ENCODE data around the gene SCAPER.

The SCAPER gene

DNA sequence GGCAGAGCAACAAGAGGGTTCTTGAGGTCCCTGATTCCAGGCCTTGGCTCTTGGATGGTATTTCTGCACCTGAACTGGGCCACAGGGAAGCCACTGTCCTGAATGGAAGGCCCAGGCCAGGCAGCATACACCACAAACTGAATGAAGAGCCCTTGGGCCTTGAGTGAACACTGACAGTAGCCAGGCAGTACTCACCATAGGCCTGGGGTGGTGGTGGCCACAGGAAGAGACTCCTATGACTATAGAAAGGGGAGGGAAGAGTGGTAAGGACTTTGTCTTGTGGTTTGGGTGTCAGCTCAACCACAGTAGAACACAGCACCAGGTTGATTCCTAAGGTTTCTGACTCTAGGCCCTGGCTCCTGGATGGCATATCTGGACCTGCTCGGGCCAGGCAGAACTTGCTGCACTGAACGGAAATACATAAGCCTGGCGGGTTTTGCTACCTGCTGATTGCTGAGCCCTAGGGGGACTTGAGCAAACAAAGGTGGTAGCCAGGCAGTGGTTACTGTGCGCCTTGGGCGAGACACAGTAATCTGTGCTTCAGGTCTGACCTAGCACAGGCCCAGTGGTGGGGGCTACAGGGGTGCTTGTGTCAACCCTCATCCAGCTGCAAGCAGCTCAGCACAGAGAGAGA lies 327.1 kb downstream of the SCAPER start:
- no peaks in the 10 kb centered on the region for H3K36me3 ChIP-seq (ENCODE audit: control insufficient read depth, insufficient read depth, low read length)
- 82 to 93% methylated on average over 5 of the region's 5 CpGs for WGBS, 2 experiments (ENCODE audit: insufficient coverage in 2 of 2)
- peaks cover 11% of the 10 kb centered on the region for H3K9me3 ChIP-seq (ENCODE audit: control insufficient read depth, low read length)
- no peaks in the 10 kb centered on the region for H3K4me1 ChIP-seq (ENCODE audit: control insufficient read depth, insufficient read depth, low read length, poor library complexity, severe bottlenecking)
- H3K27ac ChIP-seq (ENCODE audit: low read depth, low read length, severe bottlenecking) = no peak overlapping the region
- H3K4me3 ChIP-seq (ENCODE audit: extremely low read depth, insufficient read depth, low read length, poor library complexity, severe bottlenecking) = no peak overlapping the region

DNA sequence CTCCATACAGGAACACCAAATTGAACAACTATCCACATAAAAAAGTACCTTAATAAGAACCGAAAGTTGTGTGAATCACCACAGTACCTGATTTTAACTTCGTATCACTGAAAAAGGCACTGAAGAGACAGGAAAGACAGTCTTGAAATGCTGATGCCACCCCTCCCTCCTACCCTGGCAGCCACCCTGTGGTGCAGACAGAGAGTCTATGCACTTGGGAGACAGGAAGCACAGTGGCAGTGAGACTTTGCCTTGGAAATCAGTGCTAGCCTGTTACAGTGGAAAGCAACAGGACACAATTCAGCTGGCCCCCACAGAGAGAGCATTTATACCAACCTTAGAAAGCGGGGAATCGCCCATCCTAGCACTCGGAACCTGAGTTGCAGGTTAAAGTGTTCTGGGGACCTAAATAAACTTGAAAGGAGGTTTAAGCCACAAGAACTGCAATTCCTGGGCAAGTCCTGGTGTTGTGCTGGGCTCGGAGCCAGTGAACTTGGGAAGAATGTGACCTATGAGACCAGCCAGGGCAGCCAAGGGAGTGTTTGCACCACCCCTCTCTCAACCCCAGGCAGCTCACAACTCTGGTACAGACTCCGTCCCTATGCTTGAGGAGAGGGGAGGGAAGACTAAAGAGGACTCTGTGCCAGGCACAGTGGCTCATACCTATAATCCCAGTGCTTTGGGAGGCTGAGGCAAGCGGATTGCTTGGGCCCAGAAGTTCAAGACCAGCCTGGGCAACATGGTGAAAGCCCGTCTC lies 328.4 kb downstream of the SCAPER start:
- Histone ChIP-seq H3K36me3 (ENCODE audit: control insufficient read depth, insufficient read depth, low read length) (no peaks in the 10 kb centered on the region), H3K9me3 (ENCODE audit: control insufficient read depth, low read length) (peaks cover 2% of the 10 kb centered on the region), H3K4me3 (ENCODE audit: extremely low read depth, insufficient read depth, low read length, poor library complexity, severe bottlenecking) (no peak overlapping the region), H3K27ac (ENCODE audit: low read depth, low read length, severe bottlenecking) (no peak overlapping the region), H3K4me1 (ENCODE audit: control insufficient read depth, insufficient read depth, low read length, poor library complexity, severe bottlenecking) (no peaks in the 10 kb centered on the region)
- 84 to 88% methylated on average over 4 to 7 of the region's 9 CpGs for WGBS, 2 experiments (ENCODE audit: insufficient coverage in 2 of 2)

- Histone ChIP-seq H3K9me3 (ENCODE audit: control insufficient read depth, low read length) (no peaks in the 10 kb centered on the region), H3K36me3 (ENCODE audit: control insufficient read depth, insufficient read depth, low read length) (no peaks in the 10 kb centered on the region), H3K4me3 (ENCODE audit: extremely low read depth, insufficient read depth, low read length, poor library complexity, severe bottlenecking) (no peak overlapping the region), H3K4me1 (ENCODE audit: control insufficient read depth, insufficient read depth, low read length, poor library complexity, severe bottlenecking) (no peaks in the 10 kb centered on the region), H3K27ac (ENCODE audit: low read depth, low read length, severe bottlenecking) (no peak overlapping the region)
- WGBS, 2 experiments (ENCODE audit: insufficient coverage in 2 of 2) = no CpG with 5 or more reads among the region's 2 CpGs
These were observed 329.5 kb downstream of the SCAPER start for GRCh38 chr15:76575679-76576078.

- no peaks in the 10 kb centered on the region for H3K4me1 ChIP-seq (ENCODE audit: control insufficient read depth, insufficient read depth, low read length, poor library complexity, severe bottlenecking)
- WGBS, 2 experiments (ENCODE audit: insufficient coverage in 2 of 2) = 69 to 70% methylated on average over 1 of the region's 1 CpG
- H3K27ac ChIP-seq (ENCODE audit: low read depth, low read length, severe bottlenecking) = no peak overlapping the region
- no peak overlapping the region for H3K4me3 ChIP-seq (ENCODE audit: extremely low read depth, insufficient read depth, low read length, poor library complexity, severe bottlenecking)
- H3K9me3 ChIP-seq (ENCODE audit: control insufficient read depth, low read length) = no peaks in the 10 kb centered on the region
- no peaks in the 10 kb centered on the region for H3K36me3 ChIP-seq (ENCODE audit: control insufficient read depth, insufficient read depth, low read length)
These were observed 329.9 kb downstream of the SCAPER start for GRCh38 chr15:76575274-76575673.

DNA sequence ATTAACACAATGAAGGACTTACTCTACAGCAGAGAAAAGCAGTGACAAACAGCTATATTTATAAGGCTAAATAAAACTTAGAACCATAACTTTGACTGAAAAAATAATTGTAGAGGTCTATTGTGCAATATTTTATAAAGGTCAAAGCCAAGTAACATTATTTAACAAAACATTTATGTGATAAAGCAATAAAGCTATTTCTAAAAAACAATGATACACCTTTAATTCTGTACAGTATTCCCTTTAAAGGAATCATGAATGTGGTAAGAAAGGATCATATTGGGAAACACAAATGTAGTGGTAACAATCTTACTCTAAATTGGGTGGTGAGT lies 332.2 kb downstream of the SCAPER start:
- Histone ChIP-seq H3K27ac (ENCODE audit: low read depth, low read length, severe bottlenecking) (no peak overlapping the region), H3K4me1 (ENCODE audit: control insufficient read depth, insufficient read depth, low read length, poor library complexity, severe bottlenecking) (no peaks in the 10 kb centered on the region), H3K4me3 (ENCODE audit: extremely low read depth, insufficient read depth, low read length, poor library complexity, severe bottlenecking) (no peak overlapping the region), H3K9me3 (ENCODE audit: control insufficient read depth, low read length) (no peaks in the 10 kb centered on the region), H3K36me3 (ENCODE audit: control insufficient read depth, insufficient read depth, low read length) (no peaks in the 10 kb centered on the region)

DNA sequence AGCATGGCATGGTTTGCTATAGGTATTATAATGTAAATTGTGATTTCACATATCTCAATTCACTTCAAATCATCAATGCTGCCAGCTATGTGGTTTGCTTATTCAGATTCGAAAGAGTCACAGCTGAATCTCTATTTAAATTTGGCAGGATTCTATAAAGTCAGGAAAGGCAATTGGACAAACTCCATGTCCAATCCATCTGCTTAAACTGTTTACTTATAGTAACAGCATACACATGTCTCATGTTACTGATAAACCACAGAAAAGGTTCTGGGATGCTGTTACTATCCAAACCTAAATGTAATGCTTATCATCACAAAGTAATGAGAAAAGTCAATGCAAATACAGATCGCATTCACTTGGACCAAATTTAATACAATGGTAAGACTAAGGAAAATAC lies 338.9 kb downstream of the SCAPER start:
- Histone ChIP-seq H3K9me3 (ENCODE audit: control insufficient read depth, low read length) (no peaks in the 10 kb centered on the region), H3K36me3 (ENCODE audit: control insufficient read depth, insufficient read depth, low read length) (no peaks in the 10 kb centered on the region), H3K27ac (ENCODE audit: low read depth, low read length, severe bottlenecking) (no peak overlapping the region), H3K4me3 (ENCODE audit: extremely low read depth, insufficient read depth, low read length, poor library complexity, severe bottlenecking) (no peak overlapping the region), H3K4me1 (ENCODE audit: control insufficient read depth, insufficient read depth, low read length, poor library complexity, severe bottlenecking) (no peaks in the 10 kb centered on the region)
- WGBS, 2 experiments (ENCODE audit: insufficient coverage in 2 of 2) = 100% methylated on average over 1 of the region's 2 CpGs; no CpG with 5 or more reads in 1 of the 2 experiments

GRCh38 chr15:76565366-76565765 lies 339.8 kb downstream of the SCAPER start:
- Histone ChIP-seq H3K9me3 (ENCODE audit: control insufficient read depth, low read length) (no peaks in the 10 kb centered on the region), H3K36me3 (ENCODE audit: control insufficient read depth, insufficient read depth, low read length) (no peaks in the 10 kb centered on the region), H3K4me1 (ENCODE audit: control insufficient read depth, insufficient read depth, low read length, poor library complexity, severe bottlenecking) (no peaks in the 10 kb centered on the region), H3K27ac (ENCODE audit: low read depth, low read length, severe bottlenecking) (no peak overlapping the region), H3K4me3 (ENCODE audit: extremely low read depth, insufficient read depth, low read length, poor library complexity, severe bottlenecking) (no peak overlapping the region)
- no CpG with 5 or more reads among the region's 1 CpG for WGBS, 2 experiments (ENCODE audit: insufficient coverage in 2 of 2)

- Histone ChIP-seq H3K36me3 (ENCODE audit: control insufficient read depth, insufficient read depth, low read length) (no peaks in the 10 kb centered on the region), H3K4me3 (ENCODE audit: extremely low read depth, insufficient read depth, low read length, poor library complexity, severe bottlenecking) (no peak overlapping the region), H3K4me1 (ENCODE audit: control insufficient read depth, insufficient read depth, low read length, poor library complexity, severe bottlenecking) (no peaks in the 10 kb centered on the region), H3K27ac (ENCODE audit: low read depth, low read length, severe bottlenecking) (no peak overlapping the region), H3K9me3 (ENCODE audit: control insufficient read depth, low read length) (no peaks in the 10 kb centered on the region)
- no CpG with 5 or more reads among the region's 1 CpG for WGBS, 2 experiments (ENCODE audit: insufficient coverage in 2 of 2)
These were observed 349.9 kb downstream of the SCAPER start for GRCh38 chr15:76555247-76555646.

GRCh38 chr15:76553564-76553963 lies 351.6 kb downstream of the SCAPER start:
- WGBS, 2 experiments (ENCODE audit: insufficient coverage in 2 of 2) = 50 to 73% methylated on average over 1 to 2 of the region's 2 CpGs
- H3K9me3 ChIP-seq (ENCODE audit: control insufficient read depth, low read length) = no peaks in the 10 kb centered on the region

DNA sequence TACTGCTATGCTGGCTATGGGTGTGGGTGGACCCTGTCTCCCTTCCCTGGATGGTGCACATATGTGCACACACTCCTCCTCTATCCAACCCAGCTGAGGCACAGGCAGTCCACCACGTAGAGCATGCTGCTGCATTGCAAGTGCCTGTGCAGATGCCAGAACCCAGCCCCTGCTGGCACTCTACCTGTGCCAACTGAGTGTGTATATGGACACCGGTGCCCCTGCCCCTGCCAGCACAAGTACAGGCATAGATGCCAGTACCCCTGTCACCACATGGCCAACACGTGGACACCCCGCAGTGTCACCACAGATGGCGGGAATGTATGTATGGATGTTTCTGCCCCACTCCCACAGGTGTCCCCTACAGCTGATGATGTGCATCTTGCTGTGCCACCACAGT lies 352.0 kb downstream of the SCAPER start:
- WGBS, 2 experiments (ENCODE audit: insufficient coverage in 2 of 2) = 86 to 91% methylated on average over 5 of the region's 5 CpGs
- Histone ChIP-seq H3K27ac (ENCODE audit: low read depth, low read length, severe bottlenecking) (no peak overlapping the region), H3K36me3 (ENCODE audit: control insufficient read depth, insufficient read depth, low read length) (no peaks in the 10 kb centered on the region)

More at GRCh38 chr15:76553564-76553963, 351.6 kb downstream of the SCAPER start:
- Histone ChIP-seq H3K27ac (ENCODE audit: low read depth, low read length, severe bottlenecking) (no peak overlapping the region), H3K4me3 (ENCODE audit: extremely low read depth, insufficient read depth, low read length, poor library complexity, severe bottlenecking) (no peak overlapping the region), H3K36me3 (ENCODE audit: control insufficient read depth, insufficient read depth, low read length) (no peaks in the 10 kb centered on the region), H3K4me1 (ENCODE audit: control insufficient read depth, insufficient read depth, low read length, poor library complexity, severe bottlenecking) (no peaks in the 10 kb centered on the region)

DNA sequence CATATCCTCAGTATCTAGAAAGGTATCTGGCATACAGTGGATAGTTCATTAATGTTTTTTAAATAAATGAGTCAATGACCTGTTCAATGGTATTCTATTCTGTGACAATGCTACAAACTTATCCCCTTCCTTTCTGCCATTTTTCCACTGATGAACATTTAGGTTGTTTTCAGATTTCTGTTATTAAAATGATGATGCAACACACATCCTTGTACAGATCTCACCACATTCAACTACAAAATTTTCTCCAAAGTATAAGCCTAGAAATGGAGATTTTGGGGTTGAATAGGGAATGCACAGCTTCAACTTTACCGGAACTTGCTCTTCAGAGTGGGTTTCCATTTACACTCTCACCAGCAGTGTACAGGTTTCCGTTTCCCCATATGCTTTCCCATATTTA lies 358.3 kb downstream of the SCAPER start:
- Histone ChIP-seq H3K4me3 (ENCODE audit: extremely low read depth, insufficient read depth, low read length, poor library complexity, severe bottlenecking) (no peak overlapping the region), H3K36me3 (ENCODE audit: control insufficient read depth, insufficient read depth, low read length) (no peaks in the 10 kb centered on the region), H3K4me1 (ENCODE audit: control insufficient read depth, insufficient read depth, low read length, poor library complexity, severe bottlenecking) (no peaks in the 10 kb centered on the region), H3K27ac (ENCODE audit: low read depth, low read length, severe bottlenecking) (no peak overlapping the region), H3K9me3 (ENCODE audit: control insufficient read depth, low read length) (no peaks in the 10 kb centered on the region)
- no CpG with 5 or more reads among the region's 2 CpGs for WGBS, 2 experiments (ENCODE audit: insufficient coverage in 2 of 2)

More for the DNA sequence above, 352.0 kb downstream of the SCAPER start:
- Histone ChIP-seq H3K4me3 (ENCODE audit: extremely low read depth, insufficient read depth, low read length, poor library complexity, severe bottlenecking) (no peak overlapping the region), H3K9me3 (ENCODE audit: control insufficient read depth, low read length) (no peaks in the 10 kb centered on the region), H3K4me1 (ENCODE audit: control insufficient read depth, insufficient read depth, low read length, poor library complexity, severe bottlenecking) (no peaks in the 10 kb centered on the region)

Data from mesodermal cell (in vitro differentiated cells).